ENCODE measurements around the gene RNF146. TPM values are rescaled to one million over a fixed set of nuclear protein-coding genes. Genes with fewer than 3 reads are reported as not detected.

The RNF146 gene
- total RNA-seq, 1 experiment from 2014 or later = 37.2 TPM

Other genes with a start within 250 kb of the RNF146 start
- gene RSPO3, start 148.2 kb upstream of the RNF146 start, total RNA-seq (2014; rRNA removed; shearing (Covaris generic)) = 0.42 TPM in 1 of 2 replicates, not detected in the other
- gene ECHDC1, start 76.7 kb downstream of the RNF146 start, total RNA-seq (2014; rRNA removed; shearing (Covaris generic)) = 64.1 and 71.8 TPM in 2 replicates
- gene KIAA0408, start 192.5 kb downstream of the RNF146 start, total RNA-seq (2014; rRNA removed; shearing (Covaris generic)) = 2.2 and 3.0 TPM in 2 replicates

Data from M059J (cell line).